ENCODE measurements around the gene ADGRV1.

DNA sequence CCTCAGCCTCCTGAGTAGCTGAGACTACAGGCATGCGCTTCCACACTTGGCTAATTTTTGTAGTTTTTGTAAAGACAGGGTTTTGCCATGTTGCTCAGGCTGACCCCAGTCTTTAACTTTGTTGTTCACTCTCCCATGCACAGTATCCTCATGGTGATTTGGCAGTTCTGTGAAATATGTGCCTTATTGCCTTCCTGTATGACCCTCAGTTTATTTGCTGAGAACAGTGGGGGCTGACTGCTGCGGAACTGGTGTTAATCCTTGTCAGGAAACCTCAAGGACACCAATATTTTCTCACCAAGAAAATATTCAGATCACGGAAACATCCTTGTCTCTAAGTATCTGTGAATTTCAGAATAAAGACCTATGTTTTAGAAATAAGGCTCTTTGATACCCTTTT, 536.7 kb downstream of the ADGRV1 start:
- TF ChIP-seq EZH2 (IDR thresholded peaks at IDR 0.05) (no peak), POLR2AphosphoS5 (IDR thresholded peaks at IDR 0.05; ENCODE audit: borderline replicate concordance, low read depth, low read length) (no peak)

All from SK-N-MC (cell line).